ENCODE results near the gene ARID3A. TPM values are rescaled to one million over a fixed set of nuclear protein-coding genes. Genes with fewer than 3 reads are reported as not detected.

Gene ARID3A
- total RNA-seq, 1 donor from 2014 or later = 106 TPM

DNA sequence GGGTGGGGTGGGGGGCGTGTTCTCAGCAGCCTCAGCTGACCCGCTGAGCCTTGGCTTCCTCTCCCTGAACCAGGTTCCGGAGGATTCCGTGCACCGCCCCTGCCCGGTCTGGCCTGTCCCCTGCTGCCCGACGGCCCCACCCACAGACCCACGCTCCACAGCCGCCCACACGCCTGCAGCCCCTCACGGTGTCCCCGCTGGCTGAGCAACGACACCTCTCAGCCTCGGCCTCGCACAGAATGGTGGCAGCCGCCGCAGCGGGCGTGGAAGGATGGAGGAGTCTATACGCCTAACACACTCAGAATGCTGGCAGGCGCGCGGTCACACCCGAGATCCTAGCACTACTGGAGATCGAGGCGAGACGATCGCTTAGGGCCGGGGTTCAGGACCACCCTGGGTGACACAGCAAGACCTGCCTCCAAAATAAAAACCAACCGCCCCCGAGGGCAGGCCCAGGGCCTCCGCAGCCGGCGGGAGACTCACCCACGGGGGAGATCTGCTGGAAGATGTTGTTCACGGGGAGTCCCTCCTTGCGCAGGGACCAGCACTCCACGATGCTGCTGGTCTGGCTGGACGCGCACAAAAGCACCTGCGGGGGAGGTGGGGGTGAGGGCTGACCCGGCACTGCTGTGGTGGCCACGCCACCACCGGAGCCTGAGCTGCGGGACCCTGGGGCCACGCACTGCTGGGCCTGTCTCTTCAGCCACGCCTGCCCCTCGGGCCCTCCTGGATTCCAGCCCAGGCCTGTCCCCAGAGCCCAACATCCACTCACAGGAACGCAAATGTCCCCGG, 41.2 kb upstream of the ARID3A start:
- H3K9ac ChIP-seq (ENCODE audit: low read length) = no peak overlapping the region
- no peak for TF ChIP-seq EZH2 (IDR thresholded peaks at IDR 0.05; ENCODE audit: insufficient read depth, low read length)
- TF ChIP-seq, protein P1, sequence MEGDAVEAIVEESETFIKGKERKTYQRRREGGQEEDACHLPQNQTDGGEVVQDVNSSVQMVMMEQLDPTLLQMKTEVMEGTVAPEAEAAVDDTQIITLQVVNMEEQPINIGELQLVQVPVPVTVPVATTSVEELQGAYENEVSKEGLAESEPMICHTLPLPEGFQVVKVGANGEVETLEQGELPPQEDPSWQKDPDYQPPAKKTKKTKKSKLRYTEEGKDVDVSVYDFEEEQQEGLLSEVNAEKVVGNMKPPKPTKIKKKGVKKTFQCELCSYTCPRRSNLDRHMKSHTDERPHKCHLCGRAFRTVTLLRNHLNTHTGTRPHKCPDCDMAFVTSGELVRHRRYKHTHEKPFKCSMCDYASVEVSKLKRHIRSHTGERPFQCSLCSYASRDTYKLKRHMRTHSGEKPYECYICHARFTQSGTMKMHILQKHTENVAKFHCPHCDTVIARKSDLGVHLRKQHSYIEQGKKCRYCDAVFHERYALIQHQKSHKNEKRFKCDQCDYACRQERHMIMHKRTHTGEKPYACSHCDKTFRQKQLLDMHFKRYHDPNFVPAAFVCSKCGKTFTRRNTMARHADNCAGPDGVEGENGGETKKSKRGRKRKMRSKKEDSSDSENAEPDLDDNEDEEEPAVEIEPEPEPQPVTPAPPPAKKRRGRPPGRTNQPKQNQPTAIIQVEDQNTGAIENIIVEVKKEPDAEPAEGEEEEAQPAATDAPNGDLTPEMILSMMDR (IDR thresholded peaks at IDR 0.05; ENCODE audit: insufficient read depth, low read depth, low read length) = no peak
- H3K9me3 ChIP-seq (ENCODE audit: insufficient read depth, low read depth, low read length) = no peaks in the 10 kb centered on the region
- H3K4me3 ChIP-seq (ENCODE audit: insufficient read depth, low read depth, low read length) = no peak overlapping the region
- Mint-ChIP-seq H3K27me3 (ENCODE audit: low read depth, unreplicated experiment) (no peaks in the 10 kb centered on the region), H3K36me3 (ENCODE audit: low read depth, unreplicated experiment) (peaks cover 16% of the 10 kb centered on the region), H3K4me3 (ENCODE audit: unreplicated experiment) (no peak overlapping the region), H3K4me1 (ENCODE audit: low read depth, unreplicated experiment) (no peaks in the 10 kb centered on the region), H3K27ac (ENCODE audit: unreplicated experiment) (no peak overlapping the region), H3K9me3 (ENCODE audit: unreplicated experiment) (no peaks in the 10 kb centered on the region)
- no peak overlapping the region for H3K27ac ChIP-seq (ENCODE audit: low read depth, low read length)
- H3K36me3 ChIP-seq (ENCODE audit: insufficient read depth, low read length) = peaks cover 7% of the 10 kb centered on the region
- H3K27me3 ChIP-seq (ENCODE audit: insufficient read depth, low read length) = no peaks in the 10 kb centered on the region
- H3K79me2 ChIP-seq (ENCODE audit: insufficient read depth, low read length) = no peaks in the 10 kb centered on the region
- no peak overlapping the region for H3K4me2 ChIP-seq (ENCODE audit: low read length)
- peaks cover 7% of the 10 kb centered on the region for H4K20me1 ChIP-seq (ENCODE audit: insufficient read depth, low read length)
- DNase-seq (ENCODE audit: low read depth) = no peak
- FAIRE-seq = no peak
- H3K4me1 ChIP-seq (ENCODE audit: insufficient read depth, low read length) = no peaks in the 10 kb centered on the region
- H2AFZ ChIP-seq (ENCODE audit: low read depth, low read length) = no peak overlapping the region

DNA sequence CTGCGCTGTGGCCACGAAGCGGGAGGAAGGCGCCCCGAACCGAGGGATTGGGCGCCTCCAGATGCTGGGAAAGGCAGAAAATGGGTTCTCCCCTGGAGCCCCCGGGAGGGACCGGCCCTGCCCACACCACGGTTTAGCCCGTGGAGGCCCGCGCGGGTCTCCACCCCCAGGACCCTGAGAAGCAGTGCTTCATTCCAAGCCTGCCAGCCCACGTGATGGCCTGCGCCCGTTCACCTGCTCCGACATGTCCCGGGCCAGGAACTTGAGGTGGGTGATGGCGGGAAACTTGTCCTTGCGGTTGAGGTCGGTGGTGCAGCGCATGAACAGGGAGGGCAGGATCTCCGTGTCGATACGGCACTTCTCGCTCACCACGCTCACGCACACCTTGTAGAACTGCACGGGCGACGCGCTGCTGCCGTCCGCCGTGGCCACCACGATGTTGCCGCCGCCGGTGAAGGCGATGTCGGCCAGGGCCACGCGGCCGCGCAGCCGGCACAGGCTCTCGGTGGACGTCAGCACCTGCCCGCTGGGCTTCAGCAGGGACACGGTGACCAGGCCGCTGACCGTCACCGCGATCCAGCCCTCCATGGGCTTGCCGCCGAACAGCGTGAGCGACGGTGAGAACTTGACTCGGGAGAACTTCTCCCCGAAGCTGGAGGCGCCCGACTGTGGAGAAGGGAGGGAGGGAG, 40.2 kb upstream of the ARID3A start:
- H3K79me2 ChIP-seq (ENCODE audit: insufficient read depth, low read length) = peaks cover 7% of the 10 kb centered on the region
- peaks cover 7% of the 10 kb centered on the region for H3K36me3 ChIP-seq (ENCODE audit: insufficient read depth, low read length)
- TF ChIP-seq, protein P1 (IDR thresholded peaks at IDR 0.05; ENCODE audit: insufficient read depth, low read depth, low read length) = no peak
- TF ChIP-seq EZH2 (IDR thresholded peaks at IDR 0.05; ENCODE audit: insufficient read depth, low read length) = no peak
- no peak overlapping the region for H3K27ac Mint-ChIP-seq (ENCODE audit: unreplicated experiment)
- H3K27me3 ChIP-seq (ENCODE audit: insufficient read depth, low read length) = no peaks in the 10 kb centered on the region
- peaks cover 18% of the 10 kb centered on the region for H3K36me3 Mint-ChIP-seq (ENCODE audit: low read depth, unreplicated experiment)
- no peaks in the 10 kb centered on the region for H3K27me3 Mint-ChIP-seq (ENCODE audit: low read depth, unreplicated experiment)
- DNase-seq (ENCODE audit: low read depth) = no peak
- H3K4me3 Mint-ChIP-seq (ENCODE audit: unreplicated experiment) = no peak overlapping the region
- no peaks in the 10 kb centered on the region for H3K9me3 ChIP-seq (ENCODE audit: insufficient read depth, low read depth, low read length)
- no peak overlapping the region for H3K9ac ChIP-seq (ENCODE audit: low read length)
- no peak overlapping the region for H3K4me2 ChIP-seq (ENCODE audit: low read length)
- H3K4me1 ChIP-seq (ENCODE audit: insufficient read depth, low read length) = no peaks in the 10 kb centered on the region
- H2AFZ ChIP-seq (ENCODE audit: low read depth, low read length) = no peak overlapping the region
- H3K4me1 Mint-ChIP-seq (ENCODE audit: low read depth, unreplicated experiment) = no peaks in the 10 kb centered on the region
- no peak overlapping the region for H3K4me3 ChIP-seq (ENCODE audit: insufficient read depth, low read depth, low read length)
- FAIRE-seq = no peak
- no peak overlapping the region for H3K27ac ChIP-seq (ENCODE audit: low read depth, low read length)
- H3K9me3 Mint-ChIP-seq (ENCODE audit: unreplicated experiment) = no peaks in the 10 kb centered on the region
- H4K20me1 ChIP-seq (ENCODE audit: insufficient read depth, low read length) = peaks cover 7% of the 10 kb centered on the region

Measured in astrocyte (in vitro differentiated cells and primary cell).